Loucy (cell line): ENCODE data around the gene PKNOX2.

ENCODE experiments used
- H2AFZ ChIP-seq: fragments of 200-600 bp; sonication (generic); 2 replicates; pipeline ENCODE4 v1.6.0; 2016; ENCODE audit warnings: antibody characterized with exemption, mild to moderate bottlenecking, low read length, moderate library complexity
- H3F3A ChIP-seq: fragments of 200-600 bp; 2 replicates; pipeline ENCODE4 v1.6.0; 2016; ENCODE audit warnings: antibody characterized with exemption, low read depth, mild to moderate bottlenecking
- H3K27me3 ChIP-seq: fragments of 200-600 bp; sonication (generic); 2 replicates; pipeline ENCODE4 v1.6.1; 2014; ENCODE audit warnings: low read length, mild to moderate bottlenecking; ENCODE audit not compliant: insufficient read depth, poor library complexity, severe bottlenecking
- H3K36me3 ChIP-seq: fragments of 200-600 bp; sonication (generic); 2 replicates; pipeline ENCODE4 v1.6.1; 2016; ENCODE audit warnings: low read length; ENCODE audit not compliant: insufficient read depth
- H3K4me1 ChIP-seq: fragments of 200-600 bp; sonication (generic); 2 replicates; pipeline ENCODE4 v1.5.1; 2014; ENCODE audit warnings: low read length, mild to moderate bottlenecking; ENCODE audit not compliant: insufficient read depth, poor library complexity, severe bottlenecking
- H3K4me2 ChIP-seq: fragments of 200-600 bp; sonication (generic); 2 replicates; pipeline ENCODE4 v1.6.0; 2014; ENCODE audit warnings: antibody characterized with exemption, low read length, low read depth, mild to moderate bottlenecking; ENCODE audit not compliant: poor library complexity, severe bottlenecking
- H3K4me3 ChIP-seq: fragments of 200-600 bp; sonication (generic); 2 replicates; pipeline ENCODE4 v1.5.1; 2014; ENCODE audit warnings: low read length, mild to moderate bottlenecking, mixed read lengths; ENCODE audit not compliant: poor library complexity, severe bottlenecking
- H3K79me2 ChIP-seq: fragments of 200-600 bp; sonication (generic); 2 replicates; pipeline ENCODE4 v1.6.1; 2014; ENCODE audit warnings: low read length; ENCODE audit not compliant: insufficient read depth
- H3K9ac ChIP-seq: fragments of 200-600 bp; sonication (generic); 2 replicates; pipeline ENCODE4 v1.6.0; 2014; ENCODE audit warnings: mild to moderate bottlenecking, low read depth, low read length, moderate library complexity; ENCODE audit not compliant: poor library complexity, severe bottlenecking
- H3K9me2 ChIP-seq: fragments of 200-600 bp; sonication (generic); replicated peaks from 2 replicates; pipeline ENCODE4 v1.6.1; 2016; ENCODE audit warnings: low read depth, low read length, mixed read lengths
- H3K9me3 ChIP-seq: fragments of 200-600 bp; sonication (generic); 2 replicates; pipeline ENCODE4 v1.6.1; 2014; ENCODE audit warnings: mild to moderate bottlenecking, antibody characterized with exemption, low read length, low read depth; ENCODE audit not compliant: insufficient read depth
- H4K20me1 ChIP-seq: fragments of 200-600 bp; sonication (generic); 2 replicates; pipeline ENCODE4 v1.6.0; 2014; ENCODE audit warnings: antibody characterized with exemption, low read length, mild to moderate bottlenecking; ENCODE audit not compliant: insufficient read depth, poor library complexity, severe bottlenecking
- CTCF ChIP-seq: fragments of 200-600 bp; sonication (generic); conservative IDR thresholded peaks from 2 replicates; pipeline ENCODE4 v1.5.1; 2014; ENCODE audit warnings: mild to moderate bottlenecking, antibody characterized with exemption, low read length
- EZH2phosphoT487 ChIP-seq: fragments of 200-600 bp; IDR thresholded peaks from 2 replicates; pipeline ENCODE4 v1.6.1; 2018; ENCODE audit warnings: antibody characterized with exemption, mild to moderate bottlenecking, moderate library complexity, borderline replicate concordance

Gene PKNOX2

GRCh38 chr11:125299061-125299615 is 134.6 kb downstream of the PKNOX2 start:
- Histone ChIP-seq H3K4me1 (peaks cover 3% of the 10 kb centered on the region), H3K9me3 (no peaks in the 10 kb centered on the region), H3K9ac (no peak overlapping the region), H3K79me2 (no peaks in the 10 kb centered on the region), H3K27me3 (no peaks in the 10 kb centered on the region), H3F3A (no peaks in the 10 kb centered on the region), H2AFZ (no peak overlapping the region), H3K36me3 (no peaks in the 10 kb centered on the region), H3K4me2 (no peak overlapping the region), H3K4me3 (no peak overlapping the region), H3K9me2 (no peaks in the 10 kb centered on the region), H4K20me1 (no peaks in the 10 kb centered on the region)
- TF ChIP-seq CTCF (no peak), EZH2phosphoT487 (no peak)

GRCh38 chr11:125299821-125300220 is 135.3 kb downstream of the PKNOX2 start:
- no peaks in the 10 kb centered on the region for H3K36me3 ChIP-seq
- no peaks in the 10 kb centered on the region for H3K79me2 ChIP-seq
- H3F3A ChIP-seq = no peaks in the 10 kb centered on the region
- H3K4me3 ChIP-seq = no peak overlapping the region
- no peaks in the 10 kb centered on the region for H3K27me3 ChIP-seq
- no peaks in the 10 kb centered on the region for H4K20me1 ChIP-seq
- H3K4me2 ChIP-seq = no peak overlapping the region
- H3K4me1 ChIP-seq = peaks cover 3% of the 10 kb centered on the region
- H3K9ac ChIP-seq = no peak overlapping the region
- H2AFZ ChIP-seq = no peak overlapping the region
- H3K9me3 ChIP-seq = no peaks in the 10 kb centered on the region
- TF ChIP-seq CTCF = no peak
- no peak for TF ChIP-seq EZH2phosphoT487
- H3K9me2 ChIP-seq = no peaks in the 10 kb centered on the region

- no peaks in the 10 kb centered on the region for H4K20me1 ChIP-seq
- no peaks in the 10 kb centered on the region for H3K36me3 ChIP-seq
- H3F3A ChIP-seq = no peaks in the 10 kb centered on the region
- H3K9me3 ChIP-seq = no peaks in the 10 kb centered on the region
- H3K9me2 ChIP-seq = no peaks in the 10 kb centered on the region
- no peaks in the 10 kb centered on the region for H3K79me2 ChIP-seq
- no peak overlapping the region for H3K4me2 ChIP-seq
- H3K4me1 ChIP-seq = peaks cover 3% of the 10 kb centered on the region
- TF ChIP-seq EZH2phosphoT487 (no peak), CTCF (no peak)
- H3K27me3 ChIP-seq = no peaks in the 10 kb centered on the region
- H3K9ac ChIP-seq = no peak overlapping the region
- no peak overlapping the region for H2AFZ ChIP-seq
- no peak overlapping the region for H3K4me3 ChIP-seq
These were observed 136.3 kb downstream of the PKNOX2 start for GRCh38 chr11:125300791-125301218.
